Esophagus (tissue), 2 donors: ENCODE data around the gene DOK6. TPM values are rescaled to one million over a fixed set of nuclear protein-coding genes. Genes with fewer than 3 reads are reported as not detected.
A peak's percentile ranks its signal among the peaks of the same experiment; 100 is the strongest.
"Not testable (repeated sequence)": the region's sequence is repeated elsewhere in the genome, so short reads cannot be mapped to it uniquely, and the experiment has no call there.

Experiments used
- H3K27ac ChIP-seq, 2 donors: one replicate each; pipeline ENCODE4 v1.5.1; 2013; ENCODE audit warnings: low read depth in 2 of 2, mild to moderate bottlenecking in 2 of 2, inconsistent platforms in 1 of 2, low read length in 1 of 2, moderate library complexity in 1 of 2
- H3K27me3 ChIP-seq, 2 donors: one replicate each; pipeline ENCODE4 v1.6.1; 2013; ENCODE audit warnings: low read length in 2 of 2, control low read depth in 1 of 2, mild to moderate bottlenecking in 1 of 2; ENCODE audit not compliant: insufficient read depth in 2 of 2, control insufficient read depth in 1 of 2
- H3K36me3 ChIP-seq, 2 donors: one replicate each; pipeline ENCODE4 v1.6.1; 2013; ENCODE audit warnings: low read length in 1 of 2; ENCODE audit not compliant: control insufficient read depth in 2 of 2, insufficient read depth in 2 of 2
- H3K4me1 ChIP-seq, 2 donors: one replicate each; pipeline ENCODE4 v1.6.1; 2013; ENCODE audit warnings: low read length in 1 of 2; ENCODE audit not compliant: control insufficient read depth in 2 of 2, insufficient read depth in 2 of 2
- H3K4me3 ChIP-seq, 2 donors: one replicate each; pipeline ENCODE4 v1.5.1; 2013; ENCODE audit warnings: low read length in 2 of 2, mild to moderate bottlenecking in 2 of 2, low read depth in 1 of 2, moderate library complexity in 1 of 2
- H3K9me3 ChIP-seq, 2 donors: one replicate each; pipeline ENCODE4 v1.6.1; 2013; ENCODE audit warnings: mild to moderate bottlenecking in 2 of 2, low read depth in 1 of 2, low read length in 1 of 2, moderate library complexity in 1 of 2; ENCODE audit not compliant: control insufficient read depth in 2 of 2, insufficient read depth in 1 of 2
- WGBS, 2 donors: extraction: QIAGEN DNeasy Blood & Tissue Kit; methylation state at CpG; one replicate each; pipeline ENCODE4 v1.1.7; 2013; 5-methylcytosine and 5-hydroxymethylcytosine counted together
- polyA plus RNA-seq, 2 donors: library from polyadenylated mRNA; stranded (reverse); fragments of 200-250 nt; gene quantifications; one replicate each; pipeline ENCODE4 v1.2.3, GENCODE V29; 2013
- donor health status: healthy with polysubstance abuse.
- donor health status: Bipolar disorder and iron deficiency.

DOK6 gene
- polyA plus RNA-seq, result under 1 TPM; 0.07 to 0.10 TPM

- Histone ChIP-seq H3K27me3 (peaks cover 7 to 11% of the 10 kb centered on the region in 2 donors), H3K4me1 (peaks cover 8 to 15% of the 10 kb centered on the region in 2 donors), H3K27ac (peak within 1 kb of the TSS; percentile 26 to 33), H3K36me3 (no peaks in the 10 kb centered on the region), H3K9me3 (peaks cover 0 to 2% of the 10 kb centered on the region in 2 donors), H3K4me3 (peak within 1 kb of the TSS; percentile 44 to 51)
- WGBS, 2 donors, result 2% methylated on average over 44 to 79 of the region's 79 CpGs
These were observed at the start of gene DOK6 for GRCh38 chr18:69400253-69400975. Gene DOK6, plus strand, starts transcription at chr18:69400888.

GRCh38 chr18:69353023-69353422 is 47.7 kb upstream of the DOK6 start:
- Histone ChIP-seq H3K4me1 (no peaks in the 10 kb centered on the region), H3K27ac (no peak overlapping the region), H3K27me3 (no peaks in the 10 kb centered on the region), H3K36me3 (no peaks in the 10 kb centered on the region), H3K9me3 (peaks cover 2% of the 10 kb centered on the region in 2 donors), H3K4me3 (no peak overlapping the region)
- 86 to 90% methylated on average over 1 of the region's 1 CpG for WGBS, 2 donors

- no peak overlapping the region for H3K4me3 ChIP-seq
- no peak overlapping the region for H3K27ac ChIP-seq
- H3K27me3 ChIP-seq, result no peaks in the 10 kb centered on the region
- no peaks in the 10 kb centered on the region for H3K4me1 ChIP-seq
- 80 to 81% methylated on average over 4 of the region's 4 CpGs for WGBS, 2 donors
- H3K9me3 ChIP-seq, result peaks cover 2 to 4% of the 10 kb centered on the region in 2 donors
- H3K36me3 ChIP-seq, result no peaks in the 10 kb centered on the region
These were observed 43.1 kb upstream of the DOK6 start for GRCh38 chr18:69357590-69357989.

DNA sequence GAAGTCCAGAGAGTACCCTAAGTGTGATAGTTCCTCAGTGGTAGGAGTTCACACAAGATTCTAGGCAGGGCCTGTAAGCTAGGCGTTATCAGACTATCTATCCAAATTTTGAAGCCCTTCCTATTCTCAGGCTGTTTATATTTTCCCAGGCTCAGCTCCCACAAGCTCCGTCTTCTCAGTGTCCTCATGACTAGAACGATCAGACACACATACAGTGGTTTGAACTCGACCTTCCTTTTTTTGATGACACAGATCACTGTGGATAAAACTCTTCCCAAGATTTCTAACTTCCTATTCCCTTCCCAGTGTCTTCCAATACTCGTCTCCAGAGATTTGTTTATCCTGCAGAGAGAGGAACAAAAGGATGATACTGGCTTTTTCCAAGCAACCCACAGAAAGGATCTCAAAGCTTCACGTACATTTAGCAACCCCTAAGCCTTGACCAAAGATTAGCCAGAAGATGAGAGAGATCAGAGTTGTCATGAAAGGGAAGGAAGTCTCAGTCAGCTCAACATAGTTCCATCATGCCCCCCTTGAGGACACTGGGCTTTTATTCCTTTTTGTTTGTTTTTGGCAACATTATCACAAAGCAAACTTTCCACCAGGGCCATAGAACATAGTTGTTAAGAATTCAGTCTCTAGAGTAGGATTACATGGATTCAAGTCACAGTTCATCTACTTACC is 42.3 kb upstream of the DOK6 start:
- no peak overlapping the region for H3K27ac ChIP-seq
- H3K4me3 ChIP-seq, result no peak overlapping the region
- H3K27me3 ChIP-seq, result no peaks in the 10 kb centered on the region
- no peaks in the 10 kb centered on the region for H3K4me1 ChIP-seq
- WGBS, 2 donors, result 46 to 48% methylated on average over 6 of the region's 6 CpGs
- no peaks in the 10 kb centered on the region for H3K36me3 ChIP-seq
- H3K9me3 ChIP-seq, result peaks cover 2% of the 10 kb centered on the region in 2 donors

DNA sequence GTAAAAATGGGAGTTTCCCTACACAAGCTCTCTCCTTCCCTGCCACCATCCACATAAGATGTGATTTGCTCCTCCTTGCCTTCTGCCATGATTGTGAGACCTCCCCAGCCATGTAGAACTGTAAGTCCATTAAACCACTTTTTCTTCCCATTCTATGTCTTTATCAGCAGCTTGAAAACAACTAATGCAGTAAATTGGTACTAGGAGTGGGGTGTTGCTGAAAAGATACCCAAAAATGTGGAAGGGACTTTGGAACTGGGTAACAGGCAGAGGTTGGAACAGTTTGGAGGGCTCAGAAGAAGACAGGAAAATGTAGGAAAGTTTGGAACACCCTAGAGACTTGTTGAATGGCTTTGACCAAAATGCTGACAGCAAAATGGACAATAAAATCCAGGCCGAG is 40.9 kb upstream of the DOK6 start:
- not testable (repeated sequence) for H3K27me3 ChIP-seq, H3K4me3 ChIP-seq, H3K9me3 ChIP-seq, H3K27ac ChIP-seq, H3K36me3 ChIP-seq, H3K4me1 ChIP-seq
- WGBS, 2 donors, result 78 to 85% methylated on average over 1 of the region's 1 CpG

DNA sequence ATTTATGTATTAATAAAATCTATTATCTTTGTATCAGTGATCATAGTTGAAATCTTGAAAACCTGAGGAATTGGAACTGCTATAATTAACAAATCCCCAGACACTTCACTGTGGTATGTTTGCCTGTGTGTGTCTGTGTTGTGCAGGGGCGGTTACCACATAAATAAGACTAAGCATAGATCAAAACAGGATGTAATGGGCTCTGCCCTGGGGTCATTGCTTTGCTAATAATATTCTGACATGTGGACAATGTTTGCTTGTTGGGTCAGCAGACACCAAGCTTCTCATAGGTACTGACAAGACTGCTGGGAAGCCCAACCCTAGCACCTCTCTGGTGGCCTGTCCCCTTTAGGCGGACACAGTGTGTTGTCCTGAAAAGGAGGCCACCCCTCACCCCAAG is 35.8 kb upstream of the DOK6 start:
- H3K27me3 ChIP-seq, result no peaks in the 10 kb centered on the region
- peaks cover 0 to 2% of the 10 kb centered on the region in 2 donors for H3K9me3 ChIP-seq
- H3K36me3 ChIP-seq, result no peaks in the 10 kb centered on the region
- WGBS, 2 donors, result 68 to 69% methylated on average over 2 of the region's 2 CpGs
- H3K27ac ChIP-seq, result no peak overlapping the region
- no peak overlapping the region for H3K4me3 ChIP-seq
- H3K4me1 ChIP-seq, result no peaks in the 10 kb centered on the region

GRCh38 chr18:69365658-69366057 is 35.0 kb upstream of the DOK6 start:
- no peak overlapping the region for H3K27ac ChIP-seq
- no peaks in the 10 kb centered on the region for H3K4me1 ChIP-seq
- no peaks in the 10 kb centered on the region for H3K27me3 ChIP-seq
- H3K36me3 ChIP-seq, result no peaks in the 10 kb centered on the region
- no peak overlapping the region for H3K4me3 ChIP-seq
- WGBS, 2 donors, result 74 to 75% methylated on average over 4 of the region's 4 CpGs
- peaks cover 0 to 2% of the 10 kb centered on the region in 2 donors for H3K9me3 ChIP-seq

DNA sequence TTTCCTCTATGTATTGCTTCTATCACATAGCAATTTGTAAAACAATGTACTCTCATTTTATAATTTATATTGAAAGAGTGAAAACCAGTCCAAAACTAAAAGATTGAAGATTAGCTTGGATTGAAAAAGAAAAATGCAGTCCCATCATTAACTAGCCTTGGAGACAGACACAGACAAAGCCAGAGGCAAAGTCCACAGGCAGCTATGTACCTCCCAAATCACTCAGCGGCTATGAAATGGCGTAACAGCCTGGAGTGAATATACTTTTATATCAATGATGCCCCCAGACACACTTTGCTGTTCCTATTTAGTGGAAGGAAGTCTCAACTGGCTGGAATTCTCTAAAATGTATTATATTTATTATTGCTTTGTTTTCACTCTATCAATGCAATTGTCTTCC is 33.6 kb upstream of the DOK6 start:
- Histone ChIP-seq H3K27me3 (no peaks in the 10 kb centered on the region), H3K4me3 (no peak overlapping the region), H3K4me1 (no peaks in the 10 kb centered on the region), H3K36me3 (no peaks in the 10 kb centered on the region), H3K27ac (no peak overlapping the region), H3K9me3 (no peaks in the 10 kb centered on the region)
- 82% methylated on average over 2 of the region's 2 CpGs for WGBS, 2 donors

GRCh38 chr18:69371729-69372128 is 29.0 kb upstream of the DOK6 start:
- WGBS, 2 donors, result 45 to 60% methylated on average over 2 of the region's 2 CpGs
- Histone ChIP-seq H3K4me3 (no peak overlapping the region), H3K27me3 (no peaks in the 10 kb centered on the region), H3K4me1 (no peaks in the 10 kb centered on the region), H3K27ac (no peak overlapping the region), H3K36me3 (no peaks in the 10 kb centered on the region), H3K9me3 (no peaks in the 10 kb centered on the region)

GRCh38 chr18:69380324-69380723 is 20.4 kb upstream of the DOK6 start:
- no peak overlapping the region for H3K4me3 ChIP-seq
- H3K27ac ChIP-seq, result no peak overlapping the region
- no peaks in the 10 kb centered on the region for H3K9me3 ChIP-seq
- no peaks in the 10 kb centered on the region for H3K4me1 ChIP-seq
- WGBS, 2 donors, result 80 to 83% methylated on average over 7 of the region's 7 CpGs
- no peaks in the 10 kb centered on the region for H3K36me3 ChIP-seq
- H3K27me3 ChIP-seq, result no peaks in the 10 kb centered on the region
